Gastrocnemius medialis (tissue), 4 donors: ENCODE results near the gene AKAP10.

Source experiments
- POLR2A ChIP-seq, 2 donors: fragments of 450-650 bp; IDR thresholded peaks; one replicate each; pipeline ENCODE4 v1.6.1; 2017; ENCODE audit warnings: antibody characterized with exemption in 2 of 2, mild to moderate bottlenecking in 2 of 2, moderate library complexity in 2 of 2
- TF ChIP-seq, protein P1 (sequence below), 5 experiments: fragments of 450-650 bp in 3 of 5; fragments of 200-600 bp in 2 of 5; sonication (generic) in 2 of 5; IDR thresholded peaks in 4 of 5; conservative IDR thresholded peaks in 1 of 5; 1 replicate in 4 of 5; 2 replicates in 1 of 5; pipeline ENCODE4 v1.5.1; 2016 to 2019; ENCODE audit warnings: antibody characterized with exemption in 5 of 5, mild to moderate bottlenecking in 3 of 5, moderate library complexity in 3 of 5

DNA sequence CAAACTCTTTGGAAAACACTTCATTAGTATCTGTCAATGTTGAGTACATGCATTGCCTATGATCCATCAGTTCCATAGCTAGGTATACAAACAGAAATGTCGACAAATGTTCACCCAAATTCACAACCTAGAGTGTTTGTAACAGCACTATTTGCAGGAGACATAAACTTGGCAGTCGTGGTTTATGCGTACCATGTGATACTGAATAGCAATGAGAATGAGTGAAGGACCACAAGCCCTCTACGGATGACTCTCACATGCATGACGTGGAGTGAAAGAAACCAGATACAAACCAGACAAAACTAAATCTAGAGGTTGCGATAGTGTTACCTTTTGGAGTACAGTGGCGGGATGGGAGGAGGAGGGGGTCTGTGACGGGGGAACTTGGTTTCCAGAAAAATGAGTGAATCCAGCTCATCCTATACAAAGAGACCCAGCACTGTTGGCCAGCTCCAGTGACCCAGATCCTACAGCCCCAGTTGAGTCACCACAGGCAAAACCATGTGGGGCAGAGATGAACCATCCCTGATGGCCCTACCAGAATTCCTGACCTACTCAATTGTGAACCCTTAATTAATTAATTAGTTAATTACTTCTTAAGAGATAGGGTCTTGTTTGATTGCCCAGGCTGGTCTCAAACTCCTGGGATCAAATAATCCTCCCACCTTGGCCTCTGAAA is 94.0 kb downstream of the AKAP10 start:
- TF ChIP-seq, protein P1, sequence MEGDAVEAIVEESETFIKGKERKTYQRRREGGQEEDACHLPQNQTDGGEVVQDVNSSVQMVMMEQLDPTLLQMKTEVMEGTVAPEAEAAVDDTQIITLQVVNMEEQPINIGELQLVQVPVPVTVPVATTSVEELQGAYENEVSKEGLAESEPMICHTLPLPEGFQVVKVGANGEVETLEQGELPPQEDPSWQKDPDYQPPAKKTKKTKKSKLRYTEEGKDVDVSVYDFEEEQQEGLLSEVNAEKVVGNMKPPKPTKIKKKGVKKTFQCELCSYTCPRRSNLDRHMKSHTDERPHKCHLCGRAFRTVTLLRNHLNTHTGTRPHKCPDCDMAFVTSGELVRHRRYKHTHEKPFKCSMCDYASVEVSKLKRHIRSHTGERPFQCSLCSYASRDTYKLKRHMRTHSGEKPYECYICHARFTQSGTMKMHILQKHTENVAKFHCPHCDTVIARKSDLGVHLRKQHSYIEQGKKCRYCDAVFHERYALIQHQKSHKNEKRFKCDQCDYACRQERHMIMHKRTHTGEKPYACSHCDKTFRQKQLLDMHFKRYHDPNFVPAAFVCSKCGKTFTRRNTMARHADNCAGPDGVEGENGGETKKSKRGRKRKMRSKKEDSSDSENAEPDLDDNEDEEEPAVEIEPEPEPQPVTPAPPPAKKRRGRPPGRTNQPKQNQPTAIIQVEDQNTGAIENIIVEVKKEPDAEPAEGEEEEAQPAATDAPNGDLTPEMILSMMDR (IDR thresholded peaks at IDR 0.05 in 4 of 5, conservative IDR thresholded peaks at IDR 0.05 in 1 of 5) = no peak
- no peak for TF ChIP-seq POLR2A (IDR thresholded peaks at IDR 0.05)
